HepG2 (cell line): ENCODE measurements around the gene NKX2-3. TPM values are rescaled to one million over a fixed set of nuclear protein-coding genes. Genes with fewer than 3 reads are reported as not detected.
A peak's percentile ranks its signal among the peaks of the same experiment; 100 is the strongest.

Experiments used
- ATAC-seq: fragments of 200-7000 bp; cut with Tn5 transposase; 3 replicates; pipeline ENCODE4 v1.9.1; 2020; ENCODE audit warnings: mild to moderate bottlenecking, moderate library complexity
- BruUV-seq: library from RNA; stranded (reverse); fragments of 400-500 nt; replicated peaks from 2 replicates; lab custom pipeline; 2021; lab: Mats Ljungman, UMichigan
- CTCF ChIA-PET: fragments of 300-600 bp; formaldehyde crosslinking; extraction: SDS; loops from one replicate; lab custom pipeline; 2021; ENCODE audit warnings: low total read pairs, inconsistent platforms, low intra/inter-chr PET ratio; lab: Yijun Ruan, JAX
- POLR2A ChIA-PET: fragments of 350-600 bp; sonication (Branson Sonifier 250); formaldehyde crosslinking; loops from one replicate; lab custom pipeline; 2020; ENCODE audit warnings: antibody characterized with exemption, inconsistent platforms; lab: Yijun Ruan, JAX
- DNase-seq: peaks from one replicate; pipeline ENCODE4 v3.0.0-alpha.2; 2015; ENCODE audit warnings: low spot score
- FAIRE-seq: peaks from 3 replicates; lab custom pipeline; 2011; peaks lifted over from hg19 to GRCh38; lab: Jason Lieb, UNC
- H2AFZ ChIP-seq: one replicate; pipeline ENCODE4 v1.6.1; 2011; ENCODE audit warnings: low read length, inconsistent platforms
- H3K27ac ChIP-seq: fragments of 300-600 bp; 3 replicates; pipeline ENCODE4 v1.8.0; 2011; ENCODE audit warnings: mixed run types, mild to moderate bottlenecking, mixed read lengths, low read length, inconsistent platforms; ENCODE audit not compliant: insufficient read depth; ENCODE audit errors: extremely low read length
- H3K27me3 ChIP-seq, 2 experiments: fragments of 200-600 bp in 1 of 2; 2 replicates in 1 of 2; 3 replicates in 1 of 2; pipeline versions ENCODE4 v1.6.0 to v1.8.0; 2011; ENCODE audit warnings: low read length in 2 of 2, mild to moderate bottlenecking in 2 of 2, moderate library complexity in 2 of 2, inconsistent platforms in 1 of 2; ENCODE audit not compliant: insufficient read depth in 2 of 2, control insufficient read depth in 1 of 2
- H3K36me3 ChIP-seq, 2 experiments: fragments of 200-600 bp in 1 of 2; replicated peaks in 1 of 2; 2 replicates in 1 of 2; 3 replicates in 1 of 2; pipeline versions ENCODE4 v1.5.1 to v1.8.0; 2011; ENCODE audit warnings: low read length in 2 of 2, inconsistent platforms in 1 of 2; ENCODE audit not compliant: insufficient read depth in 2 of 2, control insufficient read depth in 1 of 2
- H3K4me1 ChIP-seq: 2 replicates; pipeline ENCODE4 v1.5.1; 2012; ENCODE audit warnings: low read length, inconsistent platforms; ENCODE audit not compliant: insufficient read depth
- H3K4me2 ChIP-seq: 2 replicates; pipeline ENCODE4 v1.6.0; 2011; ENCODE audit warnings: low read depth, low read length, inconsistent platforms
- H3K4me3 ChIP-seq, 3 experiments: fragments of 200-600 bp in 1 of 3; sonication (generic), shearing (Covaris generic) in 1 of 3; replicated peaks in 1 of 3; 2 replicates each; pipeline ENCODE4 v1.5.1; 2011 to 2016; ENCODE audit warnings: low read length in 3 of 3, inconsistent platforms in 2 of 3, low read depth in 2 of 3, mild to moderate bottlenecking in 2 of 3, control low read depth in 1 of 3, mixed read lengths in 1 of 3; ENCODE audit not compliant: insufficient read depth in 1 of 3
- H3K79me2 ChIP-seq: one replicate; pipeline ENCODE4 v1.6.1; 2011; ENCODE audit warnings: low read length, inconsistent platforms; ENCODE audit not compliant: insufficient read depth
- H3K9ac ChIP-seq: 2 replicates; pipeline ENCODE4 v1.6.0; 2011; ENCODE audit warnings: mild to moderate bottlenecking, low read depth, low read length, inconsistent platforms; ENCODE audit not compliant: insufficient read depth
- H3K9me3 ChIP-seq: 2 replicates; pipeline ENCODE4 v1.5.1; 2012; ENCODE audit warnings: mild to moderate bottlenecking, low read length
- H4K20me1 ChIP-seq: 2 replicates; pipeline ENCODE4 v1.6.0; 2011; ENCODE audit warnings: inconsistent platforms, mild to moderate bottlenecking, low read length, moderate library complexity; ENCODE audit not compliant: insufficient read depth
- EZH2 ChIP-seq: conservative IDR thresholded peaks from 2 replicates; pipeline ENCODE4 v1.6.1; 2012; ENCODE audit warnings: mild to moderate bottlenecking, low read depth, low read length, moderate library complexity
- HNF4A ChIP-seq: sonication (generic); formaldehyde crosslinking; IDR thresholded peaks from 2 replicates; pipeline ENCODE4 v1.4.0; 2020; ENCODE audit warnings: missing genetic modification reagents
- LRRFIP1 ChIP-seq: sonication (generic); formaldehyde crosslinking; conservative IDR thresholded peaks from 2 replicates; pipeline ENCODE4 v1.4.0; 2020; ENCODE audit warnings: missing genetic modification reagents
- ZFP36 ChIP-seq: fragments of 150-350 bp; IDR thresholded peaks from 2 replicates; pipeline ENCODE4 v1.6.1; 2018; ENCODE audit warnings: borderline replicate concordance, low read length, low read depth; ENCODE audit not compliant: partially characterized antibody
- ZNF670 ChIP-seq: sonication (generic); formaldehyde crosslinking; IDR thresholded peaks from 2 replicates; pipeline ENCODE4 v1.8.0; 2022; ENCODE audit warnings: mild to moderate bottlenecking, missing genetic modification reagents, borderline replicate concordance
- ZNF687 ChIP-seq: sonication (generic); formaldehyde crosslinking; IDR thresholded peaks from 2 replicates; pipeline ENCODE4 v1.5.1; 2020; ENCODE audit warnings: mild to moderate bottlenecking, missing genetic modification reagents, moderate library complexity
- WGBS: methylation state at CpG from one replicate; pipeline ENCODE4 v1.1.6; 2017; ENCODE audit warnings: low lambda C conversion rate; 5-methylcytosine and 5-hydroxymethylcytosine counted together
- in situ Hi-C: cut with HindIII; loops from 2 replicates; pipeline ENCODE4 v1.10.0; 2017; ENCODE audit warnings: low pct_unique_long_range_greater_than_20kb; ENCODE audit not compliant: extremely low pct_ligation_motif_present
- intact Hi-C: fragments of 100-400 bp; cut with micrococcal nuclease; formaldehyde crosslinking; loops from one replicate; pipeline ENCODE4 v1.10.0; 2022; ENCODE audit not compliant: unreplicated experiment
- polyA plus RNA-seq, 8 experiments: library from polyadenylated mRNA; depleted of rRNA in 3 of 8; stranded (reverse) in 7 of 8; unstranded in 1 of 8; fragments of >200 nt; fragmentation: Illumina TruSeq in 4 of 8; extraction: Trizol in 4 of 8; gene quantifications; 2 replicates each; pipeline versions ENCODE4 v1.2.1 to v1.2.3, GENCODE V29; 2011 to 2016; ENCODE audit warnings: low read depth in 4 of 8, missing spikeins in 1 of 8, mixed read lengths in 1 of 8; ENCODE audit not compliant: insufficient read depth in 1 of 8
- total RNA-seq, 5 experiments: library from RNA; depleted of rRNA; stranded (reverse); fragments of >200 nt; fragmentation: Illumina TruSeq; extraction: Trizol; gene quantifications; 2 replicates each; pipeline ENCODE4 v1.2.3, GENCODE V29; 2016; ENCODE audit warnings: low read depth in 1 of 5

Gene NKX2-3
- total and polyA plus RNA-seq, 2 of the 13 experiments (the other 11 are each of a cell fraction or from before 2014, with no cell fraction given) = not detected

- peak; percentile 66; the same call in 1 of the 2 replicates for TF ChIP-seq ZNF687 (CRISPR knock-in tag)
Measured at GRCh38 chr10:99537086-99537988, 4.6 kb downstream of the NKX2-3 start (continued).

DNA sequence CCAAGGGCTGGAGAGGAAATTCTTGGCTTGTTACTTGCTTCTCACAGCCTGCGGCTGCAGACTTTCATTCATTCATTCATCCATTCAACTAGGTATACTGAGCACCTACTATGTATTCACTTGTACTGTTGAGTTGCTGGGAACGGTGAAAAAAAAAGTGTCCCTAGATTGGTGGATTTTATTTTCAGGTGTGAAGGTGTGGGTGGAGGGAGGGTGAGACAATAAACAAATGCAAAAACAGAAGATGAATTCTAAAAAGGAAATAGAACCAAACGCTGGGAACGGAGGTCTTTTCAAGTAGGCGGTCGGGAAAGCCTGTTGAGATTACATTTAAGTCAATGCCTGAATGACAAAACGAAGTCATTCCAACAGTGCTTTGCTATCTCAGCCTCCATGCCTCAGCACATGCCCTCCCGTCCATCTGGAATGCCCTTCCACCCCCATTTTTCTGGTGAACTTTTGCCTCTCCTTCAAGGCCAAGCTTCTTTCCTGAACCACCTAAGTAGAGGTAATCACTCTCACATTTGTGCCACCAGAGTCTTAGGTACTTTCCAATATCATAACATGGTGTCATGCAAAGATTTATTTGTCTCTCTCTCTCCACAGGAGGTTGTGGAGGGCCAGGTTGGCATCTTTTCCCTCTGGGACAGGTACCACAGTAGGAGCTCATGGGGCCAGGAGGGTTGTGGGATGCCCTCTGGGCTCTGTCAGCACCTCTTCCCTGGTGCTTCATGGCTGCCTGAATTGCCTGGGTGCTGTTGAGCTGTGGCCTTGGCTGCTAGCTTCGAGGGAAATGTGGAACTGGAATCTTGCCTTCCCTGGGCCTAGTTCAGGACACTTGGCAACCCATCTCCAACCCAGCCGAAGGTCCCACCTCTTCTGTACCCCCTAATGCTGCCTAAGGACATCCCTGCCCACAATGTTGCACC is 5.5 kb downstream of the NKX2-3 start:
- no TSS peak for BruUV-seq
- H2AFZ ChIP-seq = no peak overlapping the region
- intact Hi-C loops (no loop called here), in situ Hi-C loops (no loop called here)
- H3K79me2 ChIP-seq = no peaks in the 10 kb centered on the region
- POLR2A ChIA-PET = no interaction called here
- CTCF ChIA-PET = no interaction called here
- H4K20me1 ChIP-seq = peaks cover 2% of the 10 kb centered on the region; the same call in 1 of the 2 replicates
- no peak overlapping the region for H3K9ac ChIP-seq
- TF ChIP-seq HNF4A (CRISPR knock-in tag) = no peak
- TF ChIP-seq EZH2 = peak; percentile 62; the same call in 1 of the 2 replicates
- no peak for TF ChIP-seq ZFP36
- TF ChIP-seq ZNF670 = no peak
- TF ChIP-seq LRRFIP1 (CRISPR knock-in tag) = no peak
- TF ChIP-seq, all 625 proteins: peak for 1
- 0 out of 2 replicates have a peak overlapping the region, but pooled peaks have one; percentile 47 for H3K4me2 ChIP-seq
- H3K4me1 ChIP-seq = peaks cover 22% of the 10 kb centered on the region
- WGBS = 38% methylated on average over 10 of the region's 10 CpGs
- no peaks in the 10 kb centered on the region for H3K36me3 ChIP-seq
- DNase-seq (no peak), ATAC-seq (no peak), FAIRE-seq (no peak)
- H3K27me3 ChIP-seq = peaks cover 26 to 86% of the 10 kb centered on the region in 2 experiments
- no peak overlapping the region for H3K4me3 ChIP-seq
- H3K27ac ChIP-seq = no peak overlapping the region
- no peaks in the 10 kb centered on the region for H3K9me3 ChIP-seq
